WTC11 (cell line): ENCODE measurements around the gene S1PR1. TPM values are rescaled to one million over a fixed set of nuclear protein-coding genes. Genes with fewer than 3 reads are reported as not detected.

ENCODE experiments used
- ATAC-seq: fragments of 200-7000 bp; cut with Tn5 transposase; 2 replicates; pipeline ENCODE4 v1.10.0; 2021; ENCODE audit warnings: mild to moderate bottlenecking, moderate library complexity
- CTCF ChIA-PET: fragments of 300-600 bp; sonication (Branson Sonifier 250); formaldehyde crosslinking; loops from one replicate; lab custom pipeline; 2021; ENCODE audit warnings: antibody characterized with exemption; lab: Charles Lee
- POLR2A ChIA-PET: fragments of 350-600 bp; sonication (Branson Sonifier 250); formaldehyde crosslinking; loops from one replicate; lab custom pipeline; 2021; ENCODE audit warnings: antibody characterized with exemption; lab: Charles Lee
- DNase-seq: peaks from one replicate; pipeline ENCODE4 v3.0.0; 2021; ENCODE audit warnings: low spot score
- H3K27ac Mint-ChIP-seq: 2 replicates; pipeline ENCODE4 v1.8.0; 2021; ENCODE audit warnings: mixed read lengths
- H3K27me3 Mint-ChIP-seq: 2 replicates; pipeline ENCODE4 v1.8.0; 2021; ENCODE audit warnings: low read depth, mild to moderate bottlenecking, moderate library complexity, mixed read lengths
- H3K36me3 Mint-ChIP-seq: 2 replicates; pipeline ENCODE4 v1.8.0; 2021; ENCODE audit warnings: mixed read lengths
- H3K4me1 Mint-ChIP-seq: 2 replicates; pipeline ENCODE4 v1.8.0; 2022; ENCODE audit warnings: mixed read lengths
- H3K4me3 Mint-ChIP-seq: 2 replicates; pipeline ENCODE4 v1.8.0; 2021; ENCODE audit warnings: mild to moderate bottlenecking, moderate library complexity, mixed read lengths
- H3K9me3 Mint-ChIP-seq: 2 replicates; pipeline ENCODE4 v1.8.0; 2021; ENCODE audit warnings: mixed read lengths
- AR ChIP-seq: fragments of 250-450 bp; sonication (Bioruptor Pico); IDR thresholded peaks from 2 replicates; pipeline ENCODE4 v1.9.0; 2021; ENCODE audit warnings: mild to moderate bottlenecking
- ATF2 ChIP-seq: sonication (generic); formaldehyde crosslinking; IDR thresholded peaks from 2 replicates; pipeline ENCODE4 v1.8.1; 2022; ENCODE audit warnings: low read depth, missing genetic modification reagents, borderline replicate concordance
- CREM ChIP-seq: sonication (generic); formaldehyde crosslinking; IDR thresholded peaks from 2 replicates; pipeline ENCODE4 v1.8.1; 2022; ENCODE audit warnings: mild to moderate bottlenecking, missing genetic modification reagents, moderate library complexity
- FOXP4 ChIP-seq: sonication (generic); formaldehyde crosslinking; IDR thresholded peaks from 2 replicates; pipeline ENCODE4 v1.8.0; 2022; ENCODE audit warnings: mild to moderate bottlenecking, missing genetic modification reagents
- GABPB1 ChIP-seq: sonication (generic); formaldehyde crosslinking; IDR thresholded peaks from 2 replicates; pipeline ENCODE4 v1.8.1; 2023; ENCODE audit warnings: mild to moderate bottlenecking, missing genetic modification reagents
- IRF1 ChIP-seq: sonication (generic); formaldehyde crosslinking; IDR thresholded peaks from 2 replicates; pipeline ENCODE4 v1.8.0; 2023; ENCODE audit warnings: missing genetic modification reagents
- KAT7 ChIP-seq: sonication (generic); formaldehyde crosslinking; IDR thresholded peaks from 2 replicates; pipeline ENCODE4 v1.8.1; 2023; ENCODE audit warnings: missing genetic modification reagents, mild to moderate bottlenecking, borderline replicate concordance
- MAX ChIP-seq: sonication (generic); formaldehyde crosslinking; IDR thresholded peaks from 2 replicates; pipeline ENCODE4 v1.8.0; 2022; ENCODE audit warnings: mild to moderate bottlenecking, missing genetic modification reagents
- NR1H2 ChIP-seq: sonication (generic); formaldehyde crosslinking; IDR thresholded peaks from 2 replicates; pipeline ENCODE4 v1.9.0; 2021; ENCODE audit warnings: mild to moderate bottlenecking, moderate library complexity, missing genetic modification reagents
- OVOL2 ChIP-seq: fragments of 250-450 bp; sonication (Bioruptor Pico); IDR thresholded peaks from 2 replicates; pipeline ENCODE4 v1.9.0; 2021; ENCODE audit warnings: mild to moderate bottlenecking, borderline replicate concordance
- PRDM15 ChIP-seq: sonication (generic); formaldehyde crosslinking; IDR thresholded peaks from 2 replicates; pipeline ENCODE4 v1.8.0; 2022; ENCODE audit warnings: missing genetic modification reagents
- RORB ChIP-seq: fragments of 250-450 bp; sonication (Bioruptor Pico); IDR thresholded peaks from 2 replicates; pipeline ENCODE4 v1.9.0; 2021; ENCODE audit warnings: mild to moderate bottlenecking
- ZBTB43 ChIP-seq: sonication (generic); formaldehyde crosslinking; IDR thresholded peaks from 2 replicates; pipeline ENCODE4 v1.8.1; 2023; ENCODE audit warnings: mild to moderate bottlenecking, missing genetic modification reagents
- ZNF232 ChIP-seq: sonication (generic); formaldehyde crosslinking; IDR thresholded peaks from 2 replicates; pipeline ENCODE4 v1.8.0; 2022; ENCODE audit warnings: mild to moderate bottlenecking, missing genetic modification reagents
- ZNF396 ChIP-seq: fragments of 250-450 bp; sonication (Bioruptor Pico); IDR thresholded peaks from 2 replicates; pipeline ENCODE4 v1.8.0; 2021; ENCODE audit warnings: mild to moderate bottlenecking, moderate library complexity, borderline replicate concordance
- ZNF512 ChIP-seq: sonication (generic); formaldehyde crosslinking; IDR thresholded peaks from 2 replicates; pipeline ENCODE4 v1.8.1; 2022; ENCODE audit warnings: missing genetic modification reagents, borderline replicate concordance
- total RNA-seq: library from RNA; stranded (reverse); gene quantifications from 3 replicates; pipeline ENCODE4 v1.2.3, GENCODE V29; 2021

S1PR1 gene
- total RNA-seq, 1 experiment from 2014 or later, result 3.2 TPM

GRCh38 chr1:101276818-101277217, 40.0 kb downstream of the S1PR1 start:
- ChIA-PET POLR2A (no interaction called here), CTCF (no interaction called here)
- DNase-seq (no peak), ATAC-seq (no peak)
- TF ChIP-seq AR (CRISPR knock-in tag), result no peak
- no peak for TF ChIP-seq MAX
- no peak for TF ChIP-seq CREM (CRISPR knock-in tag)
- no peak for TF ChIP-seq ZBTB43 (CRISPR knock-in tag)
- TF ChIP-seq OVOL2 (CRISPR knock-in tag), result no peak
- no peak for TF ChIP-seq ZNF512 (CRISPR knock-in tag)
- TF ChIP-seq RORB (CRISPR knock-in tag), result no peak
- no peaks in the 10 kb centered on the region; the same call in 1 of the 2 replicates for H3K9me3 Mint-ChIP-seq
- no peaks in the 10 kb centered on the region for H3K27me3 Mint-ChIP-seq
- H3K4me3 Mint-ChIP-seq, result no peak overlapping the region
- H3K4me1 Mint-ChIP-seq, result peaks cover 5% of the 10 kb centered on the region
- H3K36me3 Mint-ChIP-seq, result no peaks in the 10 kb centered on the region
- no peak overlapping the region for H3K27ac Mint-ChIP-seq

GRCh38 chr1:101278238-101278637, 41.4 kb downstream of the S1PR1 start:
- Mint-ChIP-seq H3K27ac (no peak overlapping the region), H3K27me3 (no peaks in the 10 kb centered on the region), H3K4me3 (no peak overlapping the region), H3K36me3 (no peaks in the 10 kb centered on the region), H3K9me3 (no peaks in the 10 kb centered on the region), H3K4me1 (peaks cover 5% of the 10 kb centered on the region)
- CTCF ChIA-PET, result interaction anchor here (0.8 kb wide), 1 partner anchor 10 kb away, joined by 4 read pairs; no protein-coding TSS in a partner anchor
- ATAC-seq, result no peak
- DNase-seq, result no peak
- POLR2A ChIA-PET, result no interaction called here
- TF ChIP-seq PRDM15 (CRISPR knock-in tag) (no peak), ZNF396 (no peak), GABPB1 (no peak), AR (CRISPR knock-in tag) (no peak), KAT7 (CRISPR knock-in tag) (no peak), FOXP4 (no peak), ATF2 (CRISPR knock-in tag) (no peak), IRF1 (CRISPR knock-in tag) (no peak), ZNF232 (CRISPR knock-in tag) (no peak), NR1H2 (no peak)
